ENCODE measurements around the gene WFDC11. TPM values are rescaled to one million over a fixed set of nuclear protein-coding genes. Genes with fewer than 3 reads are reported as not detected.

The WFDC11 gene
- total RNA-seq, 1 experiment from 2014 or later = not detected

- Histone ChIP-seq H2BK120ac (ENCODE audit: low read depth, low read length, poor library complexity, severe bottlenecking) (no peak overlapping the region), H3K4me1 (ENCODE audit: insufficient read depth, low read length) (peaks cover 3% of the 10 kb centered on the region; the same call in 1 of the 2 replicates), H3K23ac (ENCODE audit: insufficient read length, low read depth, low read length) (no peak overlapping the region), H3K9me3 (ENCODE audit: control insufficient read depth, low read depth, low read length) (no peaks in the 10 kb centered on the region), H3K14ac (ENCODE audit: insufficient read depth, low read length) (no peak overlapping the region), H3K4ac (ENCODE audit: low read depth, low read length) (no peak overlapping the region), H2BK12ac (ENCODE audit: insufficient read length, low read depth, low read length) (no peak overlapping the region), H2AFZ (ENCODE audit: low read length) (no peak overlapping the region), H3K23me2 (ENCODE audit: insufficient read length, low read depth, low read length, poor library complexity, severe bottlenecking) (no peaks in the 10 kb centered on the region), H3K56ac (ENCODE audit: insufficient read length, low read depth, low read length) (no peak overlapping the region), H3K4me2 (ENCODE audit: insufficient read depth, insufficient read length, low read length) (no peak overlapping the region), H2BK20ac (ENCODE audit: low read depth, low read length, poor library complexity, severe bottlenecking) (no peak overlapping the region), H3T11ph (ENCODE audit: low read length) (no peak overlapping the region), H4K8ac (replicated peaks; ENCODE audit: insufficient read length, low read depth, low read length) (no peak overlapping the region), H3K9ac (ENCODE audit: extremely low read depth, insufficient read length, low read length) (no peak overlapping the region), H4K91ac (ENCODE audit: insufficient read length, low read depth, low read length) (no peak overlapping the region), H3K79me2 (ENCODE audit: insufficient read depth, low read length) (no peaks in the 10 kb centered on the region), H2AK5ac (ENCODE audit: insufficient read length, low read length) (no peak overlapping the region), H4K5ac (ENCODE audit: insufficient read length, low read depth, low read length) (no peak overlapping the region), H3K18ac (ENCODE audit: insufficient read length, low read depth, low read length) (no peak overlapping the region), H3K79me1 (ENCODE audit: insufficient read depth, low read depth, low read length, poor library complexity, severe bottlenecking) (no peaks in the 10 kb centered on the region), H2BK5ac (ENCODE audit: insufficient read length, low read length) (no peak overlapping the region), H3K27me3 (ENCODE audit: insufficient read depth, low read length) (no peaks in the 10 kb centered on the region), H4K20me1 (ENCODE audit: control insufficient read depth, insufficient read depth, insufficient read length) (no peaks in the 10 kb centered on the region), H3K27ac (ENCODE audit: insufficient read length, low read depth, low read length) (no peak overlapping the region), H2BK15ac (ENCODE audit: low read depth, low read length) (no peak overlapping the region)
- TF ChIP-seq, protein P1, sequence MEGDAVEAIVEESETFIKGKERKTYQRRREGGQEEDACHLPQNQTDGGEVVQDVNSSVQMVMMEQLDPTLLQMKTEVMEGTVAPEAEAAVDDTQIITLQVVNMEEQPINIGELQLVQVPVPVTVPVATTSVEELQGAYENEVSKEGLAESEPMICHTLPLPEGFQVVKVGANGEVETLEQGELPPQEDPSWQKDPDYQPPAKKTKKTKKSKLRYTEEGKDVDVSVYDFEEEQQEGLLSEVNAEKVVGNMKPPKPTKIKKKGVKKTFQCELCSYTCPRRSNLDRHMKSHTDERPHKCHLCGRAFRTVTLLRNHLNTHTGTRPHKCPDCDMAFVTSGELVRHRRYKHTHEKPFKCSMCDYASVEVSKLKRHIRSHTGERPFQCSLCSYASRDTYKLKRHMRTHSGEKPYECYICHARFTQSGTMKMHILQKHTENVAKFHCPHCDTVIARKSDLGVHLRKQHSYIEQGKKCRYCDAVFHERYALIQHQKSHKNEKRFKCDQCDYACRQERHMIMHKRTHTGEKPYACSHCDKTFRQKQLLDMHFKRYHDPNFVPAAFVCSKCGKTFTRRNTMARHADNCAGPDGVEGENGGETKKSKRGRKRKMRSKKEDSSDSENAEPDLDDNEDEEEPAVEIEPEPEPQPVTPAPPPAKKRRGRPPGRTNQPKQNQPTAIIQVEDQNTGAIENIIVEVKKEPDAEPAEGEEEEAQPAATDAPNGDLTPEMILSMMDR (conservative IDR thresholded peaks at IDR 0.05) = no peak
- Mint-ChIP-seq H3K4me1 (peaks cover 2 to 4% of the 10 kb centered on the region in 2 experiments), H3K27me3 (ENCODE audit: low read depth) (peaks cover 2% of the 10 kb centered on the region; the same call in 1 of the 2 replicates), H3K36me3 (ENCODE audit: insufficient read depth in 1 of 3, low read depth in 3 of 3) (no peaks in the 10 kb centered on the region), H3K27ac (no peak overlapping the region), H3K9me3 (no peaks in the 10 kb centered on the region), H3K4me3 (no peak overlapping the region)
- DNase-seq = no peak
- WGBS (ENCODE audit: extremely low coverage, insufficient read length, low lambda C conversion rate) = no CpG with 5 or more reads among the region's 2 CpGs
These were observed 43.5 kb downstream of the WFDC11 start for GRCh38 chr20:45626540-45626939.

All from H9 (cell line).